ENCODE measurements around the gene AHNAK.
"Not testable (repeated sequence)": the region's sequence is repeated elsewhere in the genome, so short reads cannot be mapped to it uniquely, and the experiment has no call there.

- TF ChIP-seq EZH2 (IDR thresholded peaks at IDR 0.05; ENCODE audit: borderline replicate concordance, low read depth, low read length, poor library complexity, severe bottlenecking); CTCF (conservative IDR thresholded peaks at IDR 0.05; ENCODE audit: low read depth, low read length): not testable (repeated sequence)
Observed at GRCh38 chr11:62550478-62550877, 3.9 kb upstream of the AHNAK start.

Measured in A673 (cell line).